ENCODE measurements around the gene NXN.

Gene NXN

GRCh38 chr17:988561-988960 is 9.0 kb upstream of the NXN start:
- no peak overlapping the region for H3K4me3 ChIP-seq (ENCODE audit: low read depth, low read length)
- no peak for DNase-seq (ENCODE audit: low read depth)
- TF ChIP-seq, protein P1, sequence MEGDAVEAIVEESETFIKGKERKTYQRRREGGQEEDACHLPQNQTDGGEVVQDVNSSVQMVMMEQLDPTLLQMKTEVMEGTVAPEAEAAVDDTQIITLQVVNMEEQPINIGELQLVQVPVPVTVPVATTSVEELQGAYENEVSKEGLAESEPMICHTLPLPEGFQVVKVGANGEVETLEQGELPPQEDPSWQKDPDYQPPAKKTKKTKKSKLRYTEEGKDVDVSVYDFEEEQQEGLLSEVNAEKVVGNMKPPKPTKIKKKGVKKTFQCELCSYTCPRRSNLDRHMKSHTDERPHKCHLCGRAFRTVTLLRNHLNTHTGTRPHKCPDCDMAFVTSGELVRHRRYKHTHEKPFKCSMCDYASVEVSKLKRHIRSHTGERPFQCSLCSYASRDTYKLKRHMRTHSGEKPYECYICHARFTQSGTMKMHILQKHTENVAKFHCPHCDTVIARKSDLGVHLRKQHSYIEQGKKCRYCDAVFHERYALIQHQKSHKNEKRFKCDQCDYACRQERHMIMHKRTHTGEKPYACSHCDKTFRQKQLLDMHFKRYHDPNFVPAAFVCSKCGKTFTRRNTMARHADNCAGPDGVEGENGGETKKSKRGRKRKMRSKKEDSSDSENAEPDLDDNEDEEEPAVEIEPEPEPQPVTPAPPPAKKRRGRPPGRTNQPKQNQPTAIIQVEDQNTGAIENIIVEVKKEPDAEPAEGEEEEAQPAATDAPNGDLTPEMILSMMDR (IDR thresholded peaks at IDR 0.05; ENCODE audit: low read depth, low read length, missing control alignments), result no peak

- H3K4me3 ChIP-seq (ENCODE audit: low read depth, low read length), result no peak overlapping the region
- no peak for DNase-seq (ENCODE audit: low read depth)
- TF ChIP-seq, protein P1 (IDR thresholded peaks at IDR 0.05; ENCODE audit: low read depth, low read length, missing control alignments), result no peak
Observed at GRCh38 chr17:987931-988330, 8.4 kb upstream of the NXN start.

DNA sequence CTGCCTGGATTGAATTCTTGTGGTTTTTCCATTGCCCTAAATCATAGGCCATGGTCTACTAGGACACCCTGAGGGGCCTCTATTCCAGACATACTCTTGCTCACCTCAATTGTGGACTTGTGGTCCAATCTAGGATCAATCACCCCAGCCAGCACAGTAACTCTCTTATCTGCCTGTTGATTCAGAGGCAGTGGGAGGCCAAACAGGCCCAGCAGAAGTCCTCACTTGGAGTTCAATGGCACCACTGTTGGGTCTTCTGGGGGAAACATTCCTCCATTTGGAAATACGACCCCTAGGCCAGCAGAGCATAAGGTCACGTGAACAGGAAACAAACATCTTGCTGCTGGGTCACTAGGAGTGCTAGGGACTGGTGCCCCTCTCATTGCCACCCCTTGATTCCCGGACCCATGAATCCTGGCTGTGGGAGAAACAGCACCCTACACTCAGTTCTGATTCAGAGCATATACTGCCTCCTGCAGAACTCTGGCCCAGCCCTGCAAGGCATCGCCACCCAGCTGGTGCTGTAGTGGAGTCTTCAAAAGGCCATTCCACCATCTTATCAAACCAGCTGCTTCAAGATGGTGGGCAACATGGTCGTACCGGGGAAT is 6.8 kb upstream of the NXN start:
- no peak for DNase-seq (ENCODE audit: low read depth)
- TF ChIP-seq, protein P1 (IDR thresholded peaks at IDR 0.05; ENCODE audit: low read depth, low read length, missing control alignments), result no peak
- no peak overlapping the region for H3K4me3 ChIP-seq (ENCODE audit: low read depth, low read length)

DNA sequence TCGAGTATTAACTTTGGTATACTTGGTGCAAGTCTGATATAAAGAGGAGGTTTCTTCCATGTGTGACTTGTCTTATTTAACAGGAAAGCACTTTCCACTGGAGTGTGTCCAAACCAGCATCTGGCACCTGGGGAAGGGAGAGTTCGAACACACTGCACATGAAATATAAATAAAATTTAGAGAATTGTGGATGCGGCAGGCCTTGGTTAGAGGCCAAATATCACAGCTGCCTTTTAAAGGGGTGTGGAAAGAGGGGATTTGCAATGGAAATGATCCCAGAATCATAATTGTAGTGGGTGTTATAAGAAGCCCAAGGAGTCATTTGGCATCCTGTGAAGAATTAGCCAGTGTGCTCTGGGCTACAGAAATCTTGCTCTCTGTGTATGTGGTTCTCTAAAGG is 4.3 kb upstream of the NXN start:
- TF ChIP-seq, protein P1 (IDR thresholded peaks at IDR 0.05; ENCODE audit: low read depth, low read length, missing control alignments), result no peak
- no peak overlapping the region for H3K4me3 ChIP-seq (ENCODE audit: low read depth, low read length)
- no peak for DNase-seq (ENCODE audit: low read depth)

DNA sequence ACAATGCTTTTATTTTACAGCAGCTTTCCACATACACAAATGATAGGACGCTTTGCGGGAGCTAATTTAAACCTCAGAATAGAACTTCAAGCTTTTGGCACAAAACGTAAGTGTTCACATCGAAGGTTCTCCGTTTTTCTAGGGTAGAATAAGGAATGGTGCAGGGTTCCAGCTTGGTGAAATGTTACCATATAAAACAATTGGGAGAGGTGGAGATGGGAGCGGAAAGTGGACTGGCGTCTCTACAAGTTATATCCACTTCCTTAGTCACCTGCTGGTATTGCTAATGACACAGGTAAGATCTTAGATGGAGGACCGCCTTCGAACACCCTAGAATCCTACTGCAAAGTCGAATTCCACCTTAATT is 1.7 kb upstream of the NXN start:
- H3K4me3 ChIP-seq (ENCODE audit: low read depth, low read length), result no peak overlapping the region
- TF ChIP-seq, protein P1 (IDR thresholded peaks at IDR 0.05; ENCODE audit: low read depth, low read length, missing control alignments), result no peak
- DNase-seq (ENCODE audit: low read depth), result no peak

- H3K4me3 ChIP-seq (ENCODE audit: low read depth, low read length), result peak overlapping the region; percentile 26
- peak; percentile 44 for DNase-seq (ENCODE audit: low read depth)
- TF ChIP-seq, protein P1 (IDR thresholded peaks at IDR 0.05; ENCODE audit: low read depth, low read length, missing control alignments), result peak; percentile 69
Observed at GRCh38 chr17:980406-981291, 1.1 kb upstream of the NXN start.

All from GM12864 (cell line).